ENCODE measurements around the gene LRRC49. TPM values are rescaled to one million over a fixed set of nuclear protein-coding genes. Genes with fewer than 3 reads are reported as not detected.
"Not testable (repeated sequence)": the region's sequence is repeated elsewhere in the genome, so short reads cannot be mapped to it uniquely, and the experiment has no call there.

The LRRC49 gene
- total and polyA plus RNA-seq, 2 of the 13 experiments (the other 11 are each of a cell fraction or from before 2014, with no cell fraction given) = 0.57 to 1.00 TPM

DNA sequence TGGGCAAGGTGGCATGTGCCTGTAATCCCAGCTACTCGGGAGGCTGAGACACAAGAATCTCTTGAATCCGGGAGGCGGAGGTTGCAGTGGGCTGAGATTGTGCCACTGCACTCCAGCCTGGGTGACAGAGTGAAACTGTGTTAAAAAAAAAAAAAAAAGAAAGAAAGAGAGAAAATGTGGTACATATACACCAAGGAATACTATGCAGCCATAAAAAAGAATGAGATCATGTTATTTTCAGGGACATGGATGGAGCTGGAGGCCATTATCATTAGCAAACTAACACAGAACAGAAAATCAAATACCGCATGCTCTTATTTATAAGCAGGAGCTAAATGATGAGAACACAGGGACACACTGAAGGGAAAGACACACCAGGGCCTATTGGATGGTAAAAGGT, 111.9 kb downstream of the LRRC49 start:
- ATAC-seq; FAIRE-seq; POLR2A ChIA-PET; intact Hi-C loops (cut with micrococcal nuclease; ENCODE audit: unreplicated experiment); H3K4me3 ChIP-seq (replicated peaks in 1 of 3; ENCODE audit: insufficient read depth in 1 of 3, low read depth in 2 of 3, low read length in 3 of 3); H3K36me3 ChIP-seq (replicated peaks in 1 of 2; ENCODE audit: control insufficient read depth in 1 of 2, insufficient read depth in 2 of 2, low read length in 2 of 2); BruUV-seq (replicated peaks); H4K20me1 ChIP-seq (ENCODE audit: insufficient read depth, low read length); H3K79me2 ChIP-seq (ENCODE audit: insufficient read depth, low read length); H3K27me3 ChIP-seq (ENCODE audit: control insufficient read depth in 1 of 2, insufficient read depth in 2 of 2, low read length in 2 of 2); H3K4me1 ChIP-seq (ENCODE audit: insufficient read depth, low read length); DNase-seq (ENCODE audit: low spot score); H3K9ac ChIP-seq (ENCODE audit: insufficient read depth, low read depth, low read length); H3K9me3 ChIP-seq (ENCODE audit: low read length); CTCF ChIA-PET (ENCODE audit: low intra/inter-chr PET ratio, low total read pairs); H3K4me2 ChIP-seq (ENCODE audit: low read depth, low read length); H2AFZ ChIP-seq (ENCODE audit: low read length); in situ Hi-C loops (cut with HindIII; ENCODE audit: extremely low pct_ligation_motif_present, low pct_unique_long_range_greater_than_20kb); H3K27ac ChIP-seq (ENCODE audit: extremely low read length, insufficient read depth, low read length): not testable (repeated sequence)
- 83% methylated on average over 4 of the region's 4 CpGs for WGBS (ENCODE audit: low lambda C conversion rate)

DNA sequence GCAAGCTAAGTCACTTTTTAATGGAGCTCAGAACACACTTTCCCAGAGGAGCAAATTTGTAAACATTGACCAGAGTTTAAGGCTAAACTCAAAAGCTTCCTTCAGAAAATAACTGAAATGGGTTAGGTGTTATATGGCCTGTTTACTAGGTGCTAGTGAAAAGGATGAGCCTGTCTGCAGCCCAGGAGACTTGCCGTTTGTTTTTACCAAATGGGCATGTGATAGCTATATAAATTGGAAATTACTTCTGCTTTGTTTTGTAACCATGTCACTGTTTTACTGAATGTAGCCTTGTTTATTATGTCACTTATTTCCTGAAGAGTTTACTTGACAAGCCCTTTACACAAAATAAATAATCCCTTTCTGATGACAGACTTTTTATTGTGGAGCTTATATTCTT, 113.3 kb downstream of the LRRC49 start:
- ChIA-PET POLR2A (no interaction called here), CTCF (ENCODE audit: low intra/inter-chr PET ratio, low total read pairs) (no interaction called here)
- Histone ChIP-seq H3K4me3 (replicated peaks in 1 of 3; ENCODE audit: insufficient read depth in 1 of 3, low read depth in 2 of 3, low read length in 3 of 3) (no peak overlapping the region), H3K79me2 (ENCODE audit: insufficient read depth, low read length) (no peaks in the 10 kb centered on the region), H3K4me2 (ENCODE audit: low read depth, low read length) (no peak overlapping the region), H3K9ac (ENCODE audit: insufficient read depth, low read depth, low read length) (no peak overlapping the region), H3K9me3 (ENCODE audit: low read length) (no peaks in the 10 kb centered on the region), H3K27ac (ENCODE audit: extremely low read length, insufficient read depth, low read length) (no peak overlapping the region), H4K20me1 (ENCODE audit: insufficient read depth, low read length) (no peaks in the 10 kb centered on the region), H3K4me1 (ENCODE audit: insufficient read depth, low read length) (no peaks in the 10 kb centered on the region), H3K27me3 (ENCODE audit: control insufficient read depth in 1 of 2, insufficient read depth in 2 of 2, low read length in 2 of 2) (no peaks in the 10 kb centered on the region), H3K36me3 (replicated peaks in 1 of 2; ENCODE audit: control insufficient read depth in 1 of 2, insufficient read depth in 2 of 2, low read length in 2 of 2) (no peaks in the 10 kb centered on the region), H2AFZ (ENCODE audit: low read length) (no peak overlapping the region)
- intact Hi-C loops (cut with micrococcal nuclease; ENCODE audit: unreplicated experiment) = loop anchor here (1.0 kb wide), 1 partner anchor 16 kb away; no protein-coding TSS in a partner anchor
- no TSS peak for BruUV-seq (replicated peaks)
- in situ Hi-C loops (cut with HindIII; ENCODE audit: extremely low pct_ligation_motif_present, low pct_unique_long_range_greater_than_20kb) = no loop called here
- ATAC-seq (no peak), DNase-seq (ENCODE audit: low spot score) (no peak), FAIRE-seq (no peak)
- 6% methylated on average over 1 of the region's 1 CpG for WGBS (ENCODE audit: low lambda C conversion rate)
- TF ChIP-seq, protein P1, sequence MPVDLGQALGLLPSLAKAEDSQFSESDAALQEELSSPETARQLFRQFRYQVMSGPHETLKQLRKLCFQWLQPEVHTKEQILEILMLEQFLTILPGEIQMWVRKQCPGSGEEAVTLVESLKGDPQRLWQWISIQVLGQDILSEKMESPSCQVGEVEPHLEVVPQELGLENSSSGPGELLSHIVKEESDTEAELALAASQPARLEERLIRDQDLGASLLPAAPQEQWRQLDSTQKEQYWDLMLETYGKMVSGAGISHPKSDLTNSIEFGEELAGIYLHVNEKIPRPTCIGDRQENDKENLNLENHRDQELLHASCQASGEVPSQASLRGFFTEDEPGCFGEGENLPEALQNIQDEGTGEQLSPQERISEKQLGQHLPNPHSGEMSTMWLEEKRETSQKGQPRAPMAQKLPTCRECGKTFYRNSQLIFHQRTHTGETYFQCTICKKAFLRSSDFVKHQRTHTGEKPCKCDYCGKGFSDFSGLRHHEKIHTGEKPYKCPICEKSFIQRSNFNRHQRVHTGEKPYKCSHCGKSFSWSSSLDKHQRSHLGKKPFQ (CRISPR knock-in tag; IDR thresholded peaks at IDR 0.05; ENCODE audit: insufficient replicate concordance) = no peak
- TF ChIP-seq NAIF1 (CRISPR knock-in tag; IDR thresholded peaks at IDR 0.05; ENCODE audit: borderline replicate concordance) (no peak), MZF1 (CRISPR knock-in tag; IDR thresholded peaks at IDR 0.05; ENCODE audit: borderline replicate concordance) (no peak), NFYB (CRISPR knock-in tag; IDR thresholded peaks at IDR 0.05) (no peak), MXD4 (CRISPR knock-in tag; IDR thresholded peaks at IDR 0.05) (no peak), MEIS2 (CRISPR knock-in tag; IDR thresholded peaks at IDR 0.05) (no peak), SOX6 (IDR thresholded peaks at IDR 0.05) (no peak), SOX6 (CRISPR knock-in tag; IDR thresholded peaks at IDR 0.05) (no peak), WIZ (CRISPR knock-in tag; IDR thresholded peaks at IDR 0.05) (no peak)
- TF ChIP-seq, protein P2, sequence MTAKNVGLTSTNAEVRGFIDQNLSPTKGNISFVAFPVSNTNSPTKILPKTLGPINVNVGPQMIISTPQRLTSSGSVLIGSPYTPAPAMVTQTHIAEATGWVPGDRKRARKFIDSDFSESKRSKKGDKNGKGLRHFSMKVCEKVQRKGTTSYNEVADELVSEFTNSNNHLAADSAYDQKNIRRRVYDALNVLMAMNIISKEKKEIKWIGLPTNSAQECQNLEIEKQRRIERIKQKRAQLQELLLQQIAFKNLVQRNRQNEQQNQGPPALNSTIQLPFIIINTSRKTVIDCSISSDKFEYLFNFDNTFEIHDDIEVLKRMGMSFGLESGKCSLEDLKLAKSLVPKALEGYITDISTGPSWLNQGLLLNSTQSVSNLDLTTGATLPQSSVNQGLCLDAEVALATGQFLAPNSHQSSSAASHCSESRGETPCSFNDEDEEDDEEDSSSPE (CRISPR knock-in tag; IDR thresholded peaks at IDR 0.05) = no peak
- TF ChIP-seq, protein P3, sequence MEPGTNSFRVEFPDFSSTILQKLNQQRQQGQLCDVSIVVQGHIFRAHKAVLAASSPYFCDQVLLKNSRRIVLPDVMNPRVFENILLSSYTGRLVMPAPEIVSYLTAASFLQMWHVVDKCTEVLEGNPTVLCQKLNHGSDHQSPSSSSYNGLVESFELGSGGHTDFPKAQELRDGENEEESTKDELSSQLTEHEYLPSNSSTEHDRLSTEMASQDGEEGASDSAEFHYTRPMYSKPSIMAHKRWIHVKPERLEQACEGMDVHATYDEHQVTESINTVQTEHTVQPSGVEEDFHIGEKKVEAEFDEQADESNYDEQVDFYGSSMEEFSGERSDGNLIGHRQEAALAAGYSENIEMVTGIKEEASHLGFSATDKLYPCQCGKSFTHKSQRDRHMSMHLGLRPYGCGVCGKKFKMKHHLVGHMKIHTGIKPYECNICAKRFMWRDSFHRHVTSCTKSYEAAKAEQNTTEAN (CRISPR knock-in tag; conservative IDR thresholded peaks at IDR 0.05) = no peak
- TF ChIP-seq, protein P4, sequence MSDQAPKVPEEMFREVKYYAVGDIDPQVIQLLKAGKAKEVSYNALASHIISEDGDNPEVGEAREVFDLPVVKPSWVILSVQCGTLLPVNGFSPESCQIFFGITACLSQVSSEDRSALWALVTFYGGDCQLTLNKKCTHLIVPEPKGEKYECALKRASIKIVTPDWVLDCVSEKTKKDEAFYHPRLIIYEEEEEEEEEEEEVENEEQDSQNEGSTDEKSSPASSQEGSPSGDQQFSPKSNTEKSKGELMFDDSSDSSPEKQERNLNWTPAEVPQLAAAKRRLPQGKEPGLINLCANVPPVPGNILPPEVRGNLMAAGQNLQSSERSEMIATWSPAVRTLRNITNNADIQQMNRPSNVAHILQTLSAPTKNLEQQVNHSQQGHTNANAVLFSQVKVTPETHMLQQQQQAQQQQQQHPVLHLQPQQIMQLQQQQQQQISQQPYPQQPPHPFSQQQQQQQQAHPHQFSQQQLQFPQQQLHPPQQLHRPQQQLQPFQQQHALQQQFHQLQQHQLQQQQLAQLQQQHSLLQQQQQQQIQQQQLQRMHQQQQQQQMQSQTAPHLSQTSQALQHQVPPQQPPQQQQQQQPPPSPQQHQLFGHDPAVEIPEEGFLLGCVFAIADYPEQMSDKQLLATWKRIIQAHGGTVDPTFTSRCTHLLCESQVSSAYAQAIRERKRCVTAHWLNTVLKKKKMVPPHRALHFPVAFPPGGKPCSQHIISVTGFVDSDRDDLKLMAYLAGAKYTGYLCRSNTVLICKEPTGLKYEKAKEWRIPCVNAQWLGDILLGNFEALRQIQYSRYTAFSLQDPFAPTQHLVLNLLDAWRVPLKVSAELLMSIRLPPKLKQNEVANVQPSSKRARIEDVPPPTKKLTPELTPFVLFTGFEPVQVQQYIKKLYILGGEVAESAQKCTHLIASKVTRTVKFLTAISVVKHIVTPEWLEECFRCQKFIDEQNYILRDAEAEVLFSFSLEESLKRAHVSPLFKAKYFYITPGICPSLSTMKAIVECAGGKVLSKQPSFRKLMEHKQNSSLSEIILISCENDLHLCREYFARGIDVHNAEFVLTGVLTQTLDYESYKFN (CRISPR knock-in tag; conservative IDR thresholded peaks at IDR 0.05) = no peak

All from HepG2 (cell line).